Thoracic aorta (tissue), 2 donors: Measurements from ENCODE around the gene PSMB2. TPM values are rescaled to one million over a fixed set of nuclear protein-coding genes. Genes with fewer than 3 reads are reported as not detected.

Source experiments
- ATAC-seq: fragments of 150-250 bp; one replicate; pipeline ENCODE4 v1.8.0; 2017; ENCODE audit warnings: low read depth; ENCODE audit not compliant: insufficient number of reproducible peaks, low FRiP score
- DNase-seq: peaks from one replicate; pipeline ENCODE4 v3.0.0-alpha.2; 2020; ENCODE audit warnings: low spot score
- H3K27ac ChIP-seq, 2 donors: fragments of 200-600 bp; sonication (generic); 1 replicate in 1 of 2; 2 replicates in 1 of 2; pipeline ENCODE4 v1.5.1; 2016; ENCODE audit warnings: mild to moderate bottlenecking in 2 of 2, moderate library complexity in 2 of 2
- H3K27me3 ChIP-seq: fragments of 200-600 bp; sonication (generic); replicated peaks from 2 replicates; pipeline ENCODE4 v1.6.0; 2016; ENCODE audit warnings: mild to moderate bottlenecking; ENCODE audit not compliant: insufficient read depth
- H3K36me3 ChIP-seq: fragments of 200-600 bp; sonication (generic); one replicate; pipeline ENCODE4 v1.5.1; 2016
- H3K4me1 ChIP-seq, 2 donors: fragments of 200-600 bp; sonication (generic); 1 replicate in 1 of 2; 2 replicates in 1 of 2; pipeline versions ENCODE4 v1.5.1 to v1.6.0; 2016; ENCODE audit warnings: low read depth in 2 of 2, mild to moderate bottlenecking in 1 of 2; ENCODE audit not compliant: control insufficient read depth in 1 of 2
- H3K4me3 ChIP-seq: fragments of 200-600 bp; sonication (generic); 2 replicates; pipeline ENCODE4 v1.5.1; 2016; ENCODE audit warnings: mild to moderate bottlenecking
- H3K9me3 ChIP-seq: fragments of 200-600 bp; sonication (generic); 2 replicates; pipeline ENCODE4 v1.5.1; 2016
- CTCF ChIP-seq: fragments of 200-600 bp; sonication (generic); IDR thresholded peaks from one replicate; pipeline ENCODE4 v1.5.1; 2019; ENCODE audit warnings: antibody characterized with exemption
- total RNA-seq, 2 donors: library from RNA; depleted of rRNA; stranded (reverse); fragments of >200 nt; gene quantifications; one replicate each; pipeline versions ENCODE4 v1.1.0 to v1.2.3, GENCODE V29; 2016

The PSMB2 gene
- total RNA-seq, 2 donors from 2014 or later, result 32.4 to 39.6 TPM

- DNase-seq, result no peak
- H3K36me3 ChIP-seq, result no peaks in the 10 kb centered on the region
- no peak for ATAC-seq
- H3K27me3 ChIP-seq, result peaks cover 5% of the 10 kb centered on the region
- H3K4me1 ChIP-seq, result peaks cover 3 to 35% of the 10 kb centered on the region in 2 donors
- TF ChIP-seq CTCF, result no peak
- no peaks in the 10 kb centered on the region for H3K9me3 ChIP-seq
- no peak overlapping the region for H3K4me3 ChIP-seq
- H3K27ac ChIP-seq, result no peak overlapping the region
Measured at GRCh38 chr1:35575416-35575958, 65.8 kb downstream of the PSMB2 start.

- Histone ChIP-seq H3K4me1 (peaks cover 3 to 35% of the 10 kb centered on the region in 2 donors), H3K36me3 (no peaks in the 10 kb centered on the region), H3K27ac (no peak overlapping the region), H3K9me3 (no peaks in the 10 kb centered on the region), H3K4me3 (no peak overlapping the region), H3K27me3 (peaks cover 5% of the 10 kb centered on the region)
- ATAC-seq (no peak), DNase-seq (no peak)
- TF ChIP-seq CTCF, result no peak
Measured at GRCh38 chr1:35574655-35575415, 66.5 kb downstream of the PSMB2 start.

- no peak for ATAC-seq
Measured at GRCh38 chr1:35574125-35574654, 67.1 kb downstream of the PSMB2 start.

GRCh38 chr1:35573198-35574124 is 67.9 kb downstream of the PSMB2 start, which contains the start of gene TFAP2E:
Gene TFAP2E, plus strand, starts transcription at chr1:35573314. Its CDS starts 264 bp downstream, at chr1:35573578.
- Histone ChIP-seq H3K9me3 (no peaks in the 10 kb centered on the region), H3K4me1 (peaks cover 3 to 33% of the 10 kb centered on the region in 2 donors), H3K27ac (no peak within 1 kb of the TSS), H3K4me3 (peak within 1 kb of the TSS; percentile 71), H3K27me3 (peaks cover 5% of the 10 kb centered on the region), H3K36me3 (no peaks in the 10 kb centered on the region)
- no peak for ATAC-seq
- no peak for TF ChIP-seq CTCF
- DNase-seq, result no peak

More at GRCh38 chr1:35574125-35574654, 67.1 kb downstream of the PSMB2 start:
- no peak overlapping the region for H3K4me3 ChIP-seq
- no peaks in the 10 kb centered on the region for H3K9me3 ChIP-seq
- no peaks in the 10 kb centered on the region for H3K36me3 ChIP-seq
- H3K27me3 ChIP-seq, result peaks cover 5% of the 10 kb centered on the region
- no peak for TF ChIP-seq CTCF
- no peak for DNase-seq
- H3K4me1 ChIP-seq, result peaks cover 3 to 35% of the 10 kb centered on the region in 2 donors
- H3K27ac ChIP-seq, result no peak overlapping the region
